Breast epithelium (tissue), 3 donors: ENCODE measurements around the gene BRME1.

ENCODE experiments used
- CTCF ChIP-seq, 3 donors: fragments of 450-650 bp; IDR thresholded peaks; one replicate each; pipeline ENCODE4 v1.5.1; 2016 to 2017; ENCODE audit warnings: antibody characterized with exemption in 3 of 3, mild to moderate bottlenecking in 3 of 3, moderate library complexity in 3 of 3
- POLR2A ChIP-seq: fragments of 450-650 bp; IDR thresholded peaks from one replicate; pipeline ENCODE4 v1.6.1; 2016; ENCODE audit warnings: antibody characterized with exemption, mild to moderate bottlenecking, moderate library complexity
- POLR2AphosphoS5 ChIP-seq, 3 donors: sonication (generic); formaldehyde crosslinking; IDR thresholded peaks; one replicate each; pipeline ENCODE4 v1.6.1; 2017; ENCODE audit warnings: antibody characterized with exemption in 3 of 3

- TF ChIP-seq POLR2A (no peak), CTCF (IDR thresholded peaks at IDR 0.05) (no peak), POLR2AphosphoS5 (IDR thresholded peaks at IDR 0.05) (no peak)
Measured at GRCh38 chr19:13954185-13954584, 48.3 kb upstream of the BRME1 start.
